ENCODE measurements around the gene WDR72. TPM values are rescaled to one million over a fixed set of nuclear protein-coding genes. Genes with fewer than 3 reads are reported as not detected.

Gene WDR72
- total and polyA plus RNA-seq, 2 of the 4 experiments (the other 2 are of a cell fraction), result not detected

DNA sequence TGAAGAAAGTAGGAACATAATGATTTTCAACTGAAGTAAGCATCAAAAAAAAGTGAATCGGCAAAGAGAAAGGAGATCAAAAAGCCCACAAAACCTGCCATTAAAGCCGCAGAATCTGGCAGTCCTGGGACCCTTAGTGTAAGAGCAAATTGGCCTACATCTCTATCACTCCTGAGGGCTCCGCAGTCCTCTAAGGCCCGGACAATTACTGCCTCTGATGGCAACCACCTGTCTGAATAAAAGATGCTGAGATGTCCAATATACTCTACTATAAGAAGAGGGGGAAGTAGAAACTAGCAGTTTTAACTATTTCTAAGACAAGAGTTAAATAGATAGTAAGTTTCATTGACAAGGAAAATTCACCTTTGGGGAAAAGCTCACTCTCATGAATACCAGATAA lies 20.3 kb downstream of the WDR72 start:
- no peak overlapping the region for H3K4ac ChIP-seq (ENCODE audit: low read depth, low read length)
- H4K20me1 ChIP-seq (ENCODE audit: insufficient read depth, low read length), result no peaks in the 10 kb centered on the region
- H3K4me3 ChIP-seq (ENCODE audit: insufficient read depth, low read depth, low read length), result no peak overlapping the region
- no peak overlapping the region for H3K14ac ChIP-seq (replicated peaks; ENCODE audit: low read depth, low read length)
- in situ Hi-C loops (cut with MboI; ENCODE audit: low sequenced_read_pairs) (no loop called here), dilution Hi-C loops (cut with HindIII; ENCODE audit: low sequenced_read_pairs, unreplicated experiment) (no loop called here), intact Hi-C loops (cut with micrococcal nuclease) (no loop called here)
- H3K27ac ChIP-seq (ENCODE audit: insufficient read depth, low read length), result no peak overlapping the region
- no peaks in the 10 kb centered on the region for H3K79me1 ChIP-seq (ENCODE audit: low read depth in 1 of 2, low read length in 2 of 2)
- H3K9ac ChIP-seq (ENCODE audit: low read depth, low read length), result no peak overlapping the region
- H2BK5ac ChIP-seq (ENCODE audit: low read depth, low read length, poor library complexity, severe bottlenecking), result no peak overlapping the region
- ChIA-PET CTCF (no interaction called here), POLR2A (ENCODE audit: unreplicated experiment) (no interaction called here)
- H4K5ac ChIP-seq (ENCODE audit: low read depth, low read length), result no peak overlapping the region
- no peak overlapping the region for H2BK15ac ChIP-seq (ENCODE audit: low read depth, low read length)
- no peak overlapping the region for H3K56ac ChIP-seq (ENCODE audit: extremely low read depth, insufficient read depth, low read length)
- H3K4me2 ChIP-seq (ENCODE audit: low read depth, low read length), result no peak overlapping the region
- H2AK9ac ChIP-seq (replicated peaks; ENCODE audit: low read depth, low read length, poor library complexity), result no peak overlapping the region
- H2AFZ ChIP-seq (replicated peaks; ENCODE audit: low read length, poor library complexity), result no peak overlapping the region
- no peak overlapping the region for H4K8ac ChIP-seq (ENCODE audit: low read depth in 2 of 2, low read length in 2 of 2)
- TF ChIP-seq MXI1 (IDR thresholded peaks at IDR 0.05; ENCODE audit: borderline replicate concordance, low read depth, low read length) (no peak), RCOR1 (IDR thresholded peaks at IDR 0.05; ENCODE audit: insufficient replicate concordance, low read length) (no peak), MAFK (IDR thresholded peaks at IDR 0.05; ENCODE audit: low read depth, low read length) (no peak), FOS (IDR thresholded peaks at IDR 0.05; ENCODE audit: low read depth, low read length) (no peak)
- TF ChIP-seq, protein P1, sequence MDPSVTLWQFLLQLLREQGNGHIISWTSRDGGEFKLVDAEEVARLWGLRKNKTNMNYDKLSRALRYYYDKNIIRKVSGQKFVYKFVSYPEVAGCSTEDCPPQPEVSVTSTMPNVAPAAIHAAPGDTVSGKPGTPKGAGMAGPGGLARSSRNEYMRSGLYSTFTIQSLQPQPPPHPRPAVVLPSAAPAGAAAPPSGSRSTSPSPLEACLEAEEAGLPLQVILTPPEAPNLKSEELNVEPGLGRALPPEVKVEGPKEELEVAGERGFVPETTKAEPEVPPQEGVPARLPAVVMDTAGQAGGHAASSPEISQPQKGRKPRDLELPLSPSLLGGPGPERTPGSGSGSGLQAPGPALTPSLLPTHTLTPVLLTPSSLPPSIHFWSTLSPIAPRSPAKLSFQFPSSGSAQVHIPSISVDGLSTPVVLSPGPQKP (IDR thresholded peaks at IDR 0.05; ENCODE audit: borderline replicate concordance, low read depth, low read length), result no peak
- TF ChIP-seq, protein P2, sequence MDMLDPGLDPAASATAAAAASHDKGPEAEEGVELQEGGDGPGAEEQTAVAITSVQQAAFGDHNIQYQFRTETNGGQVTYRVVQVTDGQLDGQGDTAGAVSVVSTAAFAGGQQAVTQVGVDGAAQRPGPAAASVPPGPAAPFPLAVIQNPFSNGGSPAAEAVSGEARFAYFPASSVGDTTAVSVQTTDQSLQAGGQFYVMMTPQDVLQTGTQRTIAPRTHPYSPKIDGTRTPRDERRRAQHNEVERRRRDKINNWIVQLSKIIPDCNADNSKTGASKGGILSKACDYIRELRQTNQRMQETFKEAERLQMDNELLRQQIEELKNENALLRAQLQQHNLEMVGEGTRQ (IDR thresholded peaks at IDR 0.05; ENCODE audit: low read depth, low read length), result no peak
- H3K9me1 ChIP-seq (ENCODE audit: insufficient read depth, low read length), result no peaks in the 10 kb centered on the region
- no peak overlapping the region for H4K91ac ChIP-seq (ENCODE audit: insufficient read depth, low read depth, low read length)
- H3K36me3 ChIP-seq (ENCODE audit: control insufficient read depth, insufficient read depth, low read length), result no peaks in the 10 kb centered on the region
- no peak overlapping the region for H3K18ac ChIP-seq (ENCODE audit: low read depth, low read length)
- H3K23ac ChIP-seq (ENCODE audit: low read depth, low read length), result no peak overlapping the region
- H3K4me1 ChIP-seq (ENCODE audit: control insufficient read depth, insufficient read depth, low read length), result no peaks in the 10 kb centered on the region
- 0 out of 2 replicates have a peak, but pooled peaks cover 2% of the 10 kb centered on the region for H3K9me3 ChIP-seq (ENCODE audit: control insufficient read depth, insufficient read depth, low read length)
- no TSS peak for BruUV-seq (replicated peaks)
- H2AK5ac ChIP-seq (ENCODE audit: low read depth, low read length), result no peak overlapping the region
- DNase-seq (no peak), ATAC-seq (ENCODE audit: low read depth) (no peak)
- H3K27me3 ChIP-seq (ENCODE audit: control insufficient read depth, insufficient read depth, low read length), result no peaks in the 10 kb centered on the region
- no CpG with 5 or more reads among the region's 4 CpGs for WGBS, 2 experiments (ENCODE audit: extremely low coverage in 2 of 2, insufficient read length in 1 of 2)
- no peak overlapping the region for H2BK20ac ChIP-seq (ENCODE audit: low read depth, low read length)
- H2BK120ac ChIP-seq (ENCODE audit: low read depth, low read length), result no peak overlapping the region

Measured in IMR-90 (cell line).